CD8-positive, alpha-beta memory T cell (primary cell): ENCODE measurements around the gene ZRANB1. TPM values are rescaled to one million over a fixed set of nuclear protein-coding genes. Genes with fewer than 3 reads are reported as not detected.

Source experiments
- CTCF ChIA-PET: fragments of 350-600 bp; sonication (Branson Sonifier 250); formaldehyde crosslinking; loops from one replicate; lab custom pipeline; 2021; ENCODE audit warnings: antibody characterized with exemption; lab: Charles Lee
- POLR2A ChIA-PET: fragments of 350-600 bp; sonication (Branson Sonifier 250); formaldehyde crosslinking; loops from one replicate; lab custom pipeline; 2021; ENCODE audit warnings: antibody characterized with exemption; lab: Charles Lee
- DNase-seq, 5 donors: peaks; one replicate each; pipeline versions ENCODE4 v3.0.0 to v3.0.0-alpha.2; 2020 to 2022; ENCODE audit warnings: mixed read lengths in 1 of 5
- H3K27ac ChIP-seq: one replicate; pipeline ENCODE4 v1.7.0; 2013; ENCODE audit warnings: low read depth, mild to moderate bottlenecking, low read length, moderate library complexity
- H3K27me3 ChIP-seq: 2 replicates; pipeline ENCODE4 v1.7.0; 2013; ENCODE audit warnings: low read length, mild to moderate bottlenecking; ENCODE audit not compliant: insufficient read depth, poor library complexity, severe bottlenecking
- H3K36me3 ChIP-seq: 2 replicates; pipeline ENCODE4 v1.7.0; 2013; ENCODE audit warnings: mild to moderate bottlenecking, low read length, moderate library complexity; ENCODE audit not compliant: insufficient read depth
- H3K4me1 ChIP-seq: 2 replicates; pipeline ENCODE4 v1.7.0; 2013; ENCODE audit warnings: mild to moderate bottlenecking, low read length, moderate library complexity; ENCODE audit not compliant: insufficient read depth
- H3K4me3 ChIP-seq: 2 replicates; pipeline ENCODE4 v1.7.0; 2013; ENCODE audit warnings: mild to moderate bottlenecking, low read length
- H3K9me3 ChIP-seq: 2 replicates; pipeline ENCODE4 v1.7.0; 2013; ENCODE audit warnings: mild to moderate bottlenecking, low read length
- H3K27ac Mint-ChIP-seq, 8 donors: one replicate each; pipeline ENCODE4 v1.8.0; 2020 to 2021; ENCODE audit warnings: mixed read lengths in 8 of 8, mild to moderate bottlenecking in 6 of 8, inconsistent platforms in 3 of 8, moderate library complexity in 3 of 8
- H3K27me3 Mint-ChIP-seq, 2 donors: one replicate each; pipeline ENCODE4 v1.8.0; 2020 to 2021; ENCODE audit warnings: mixed read lengths in 2 of 2, mild to moderate bottlenecking in 1 of 2, moderate library complexity in 1 of 2
- H3K36me3 Mint-ChIP-seq, 3 donors: one replicate each; pipeline ENCODE4 v1.8.0; 2020 to 2021; ENCODE audit warnings: mixed read lengths in 3 of 3, inconsistent platforms in 1 of 3, mild to moderate bottlenecking in 1 of 3
- H3K4me1 Mint-ChIP-seq, 3 donors: one replicate each; pipeline ENCODE4 v1.8.0; 2020 to 2021; ENCODE audit warnings: mixed read lengths in 3 of 3, inconsistent platforms in 1 of 3, mild to moderate bottlenecking in 1 of 3
- H3K4me3 Mint-ChIP-seq, 7 donors: one replicate each; pipeline ENCODE4 v1.8.0; 2020 to 2021; ENCODE audit warnings: mixed read lengths in 7 of 7, mild to moderate bottlenecking in 6 of 7, moderate library complexity in 4 of 7, inconsistent platforms in 2 of 7
- H3K9me3 Mint-ChIP-seq, 5 donors: one replicate each; pipeline ENCODE4 v1.8.0; 2020 to 2022; ENCODE audit warnings: mixed read lengths in 5 of 5, mild to moderate bottlenecking in 3 of 5, moderate library complexity in 2 of 5, inconsistent platforms in 1 of 5
- polyA plus RNA-seq: library from polyadenylated mRNA; unstranded; fragments of 300-500 nt; fragmentation: Illumina TruSeq; gene quantifications from one replicate; pipeline ENCODE4 v1.2.3, GENCODE V29; 2021
- total RNA-seq, 2 experiments: library from RNA; stranded (reverse); gene quantifications; one replicate each; pipeline ENCODE4 v1.2.3, GENCODE V29; 2021

ZRANB1 gene
- total and polyA plus RNA-seq, 3 experiments from 2014 or later = 11.8 to 16.9 (median 16.7) TPM

DNA sequence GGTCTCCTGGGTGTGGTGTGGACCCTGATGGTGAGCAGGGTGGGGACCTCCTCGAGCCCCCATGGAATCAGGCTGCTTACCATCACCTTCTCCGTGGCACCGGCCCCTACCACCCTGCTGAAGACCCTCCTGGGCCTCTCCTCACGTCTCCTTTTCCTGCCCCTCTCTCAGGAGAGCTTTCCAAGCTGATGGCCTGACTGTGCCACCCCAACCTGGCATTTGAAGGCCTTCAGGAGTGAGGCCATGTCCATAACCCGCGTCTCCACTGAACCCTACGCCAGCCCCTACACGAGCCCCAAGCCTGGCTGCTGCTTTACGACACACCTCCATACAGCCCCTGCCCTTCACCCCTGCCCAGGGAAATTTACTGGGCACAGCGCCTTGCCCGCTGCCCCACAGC, 55.4 kb downstream of the ZRANB1 start:
- Mint-ChIP-seq H3K4me3 (no peak overlapping the region), H3K9me3 (no peaks in the 10 kb centered on the region), H3K36me3 (no peaks in the 10 kb centered on the region), H3K27me3 (peaks cover 0 to 7% of the 10 kb centered on the region in 2 donors), H3K27ac (no peak overlapping the region), H3K4me1 (no peaks in the 10 kb centered on the region)
- Histone ChIP-seq H3K9me3 (no peaks in the 10 kb centered on the region), H3K27ac (no peak overlapping the region), H3K4me3 (no peak overlapping the region), H3K27me3 (no peaks in the 10 kb centered on the region), H3K36me3 (no peaks in the 10 kb centered on the region), H3K4me1 (no peaks in the 10 kb centered on the region)
- DNase-seq = no peak
- POLR2A ChIA-PET = no interaction called here
- CTCF ChIA-PET = no interaction called here

DNA sequence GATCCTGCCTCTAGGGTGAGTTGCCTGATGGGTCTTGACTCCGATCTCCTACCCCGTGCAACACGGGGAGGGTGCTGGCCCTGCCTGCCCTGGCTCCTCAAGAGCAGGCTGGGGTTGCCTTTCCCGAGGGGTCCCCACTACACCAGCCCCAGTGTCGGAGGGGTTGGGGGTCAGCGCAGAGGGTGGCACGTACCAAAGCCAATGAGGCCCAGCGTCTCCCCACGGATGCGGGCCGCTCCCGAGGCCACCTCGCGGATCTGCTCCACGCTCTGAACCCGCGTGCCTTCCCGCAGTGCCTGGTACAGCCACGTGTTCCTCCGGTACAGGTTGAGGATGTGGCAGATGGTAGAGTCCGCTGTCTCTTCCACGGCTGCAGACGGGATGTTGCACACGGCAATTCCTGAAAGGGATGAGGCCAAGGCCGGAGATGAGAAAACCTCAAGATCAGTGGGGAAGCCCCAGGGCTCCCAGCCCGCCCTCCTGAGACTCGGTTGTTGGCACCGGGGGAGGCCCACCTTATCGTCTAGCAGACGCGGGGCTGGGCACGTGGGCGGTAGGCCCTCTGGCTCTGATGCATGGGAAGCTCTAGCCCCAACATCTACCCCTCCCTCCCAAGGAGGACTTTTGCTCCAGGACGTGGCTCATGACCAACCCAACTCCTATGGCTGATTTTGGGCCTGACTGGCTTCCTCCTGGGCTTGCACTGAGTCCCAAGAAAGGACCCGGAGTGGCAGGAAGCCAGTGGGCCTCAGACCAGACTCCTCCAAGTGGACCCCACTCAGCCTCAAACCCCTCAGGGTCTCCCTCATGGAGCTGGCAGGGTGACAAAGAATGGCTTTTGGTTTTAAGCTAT, 56.1 kb downstream of the ZRANB1 start:
- Mint-ChIP-seq H3K4me3 (no peak overlapping the region), H3K4me1 (no peaks in the 10 kb centered on the region), H3K27ac (no peak overlapping the region), H3K9me3 (no peaks in the 10 kb centered on the region), H3K27me3 (peaks cover 0 to 7% of the 10 kb centered on the region in 2 donors), H3K36me3 (no peaks in the 10 kb centered on the region)
- no peaks in the 10 kb centered on the region for H3K4me1 ChIP-seq
- H3K27me3 ChIP-seq = no peaks in the 10 kb centered on the region
- H3K27ac ChIP-seq = no peak overlapping the region
- H3K4me3 ChIP-seq = no peak overlapping the region
- no peaks in the 10 kb centered on the region for H3K36me3 ChIP-seq
- ChIA-PET POLR2A (no interaction called here), CTCF (no interaction called here)
- no peak for DNase-seq
- H3K9me3 ChIP-seq = no peaks in the 10 kb centered on the region

DNA sequence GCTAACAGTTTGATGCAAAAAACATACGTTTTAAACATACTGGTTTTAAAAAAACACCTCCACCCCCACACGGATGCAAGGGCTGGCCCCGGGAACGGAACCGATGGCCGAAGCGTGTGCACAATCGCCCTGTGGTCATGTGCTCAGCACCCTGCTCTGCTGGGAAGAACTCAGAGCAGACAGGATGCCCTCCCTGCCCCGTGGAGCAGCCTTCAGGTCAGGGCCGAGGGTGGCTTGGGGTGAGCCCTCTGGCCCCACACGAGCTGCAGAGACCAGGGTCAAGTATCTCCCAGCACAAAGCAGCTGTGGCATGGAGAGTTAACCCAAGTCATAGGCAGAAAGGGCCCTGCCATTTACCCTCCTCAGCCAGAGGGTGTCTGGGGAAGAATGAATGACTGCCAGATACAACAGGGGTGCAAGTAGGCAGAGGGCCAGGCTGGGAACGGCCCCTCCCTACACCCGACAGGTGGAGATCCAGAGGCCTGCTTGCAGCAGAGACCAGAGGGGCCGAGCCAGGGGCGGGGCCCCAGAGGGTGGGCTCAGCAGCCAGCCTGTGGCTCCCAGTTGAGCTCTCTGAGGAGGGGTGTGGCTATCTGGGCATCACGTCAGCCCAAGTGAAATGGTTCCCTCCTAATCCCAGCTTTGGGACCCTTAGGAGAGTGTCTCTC, 56.8 kb downstream of the ZRANB1 start:
- no peak overlapping the region for H3K4me3 ChIP-seq
- H3K9me3 Mint-ChIP-seq = no peaks in the 10 kb centered on the region
- no peak for DNase-seq
- H3K27ac Mint-ChIP-seq = no peak overlapping the region
- H3K4me1 ChIP-seq = no peaks in the 10 kb centered on the region
- no peaks in the 10 kb centered on the region for H3K9me3 ChIP-seq
- H3K36me3 ChIP-seq = no peaks in the 10 kb centered on the region
- no peaks in the 10 kb centered on the region for H3K27me3 ChIP-seq
- H3K4me1 Mint-ChIP-seq = no peaks in the 10 kb centered on the region
- peaks cover 0 to 7% of the 10 kb centered on the region in 2 donors for H3K27me3 Mint-ChIP-seq
- H3K27ac ChIP-seq = no peak overlapping the region
- ChIA-PET CTCF (interaction anchor here (0.7 kb wide), 1 partner anchor 9 kb away, joined by 3 read pairs; no protein-coding TSS in a partner anchor), POLR2A (no interaction called here)
- H3K4me3 Mint-ChIP-seq = no peak overlapping the region
- H3K36me3 Mint-ChIP-seq = no peaks in the 10 kb centered on the region

DNA sequence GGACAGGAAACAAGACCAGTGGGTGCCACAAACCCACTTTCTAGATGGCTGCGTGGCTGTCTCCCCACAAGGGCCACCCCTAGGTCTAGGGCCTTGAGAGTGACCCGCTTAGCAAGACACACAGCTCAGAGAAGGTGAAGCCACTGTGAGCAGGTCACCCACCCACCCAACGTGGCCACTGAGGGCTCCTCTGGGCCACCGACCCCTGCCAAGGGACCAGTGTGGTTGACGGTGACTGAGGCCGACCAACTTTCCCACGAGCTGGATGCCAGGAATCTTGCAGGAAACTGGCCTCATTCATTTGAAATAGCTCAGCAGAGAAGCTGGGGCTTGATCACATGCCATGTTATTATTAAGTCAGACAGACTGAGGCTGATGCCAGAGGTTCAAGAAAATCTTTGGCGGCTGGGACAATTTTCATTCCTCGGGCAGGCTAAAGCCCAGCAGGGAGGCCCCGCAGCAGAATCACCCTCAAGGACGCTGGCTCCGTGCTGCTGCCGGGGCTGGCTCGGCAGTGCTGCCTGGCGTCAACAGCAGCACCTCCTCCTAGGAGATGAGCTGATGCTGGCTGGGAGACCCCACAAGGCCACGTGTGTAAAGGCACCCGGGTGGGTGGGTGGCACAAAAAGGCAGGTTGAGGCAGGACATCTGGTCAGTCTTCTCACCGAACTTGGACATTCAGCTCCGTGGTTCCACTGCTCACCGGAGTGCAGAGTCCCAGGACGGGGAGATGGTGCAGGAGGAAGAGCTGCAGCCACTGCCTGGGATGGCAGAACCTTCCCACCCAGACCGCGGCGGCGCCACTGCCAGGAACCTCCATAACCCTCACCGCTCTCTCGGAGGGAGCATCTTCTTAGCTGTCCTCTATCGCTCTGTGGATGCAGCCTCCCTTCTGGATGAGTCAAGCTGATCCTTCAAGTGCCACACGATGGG, 57.8 kb downstream of the ZRANB1 start:
- Mint-ChIP-seq H3K9me3 (no peaks in the 10 kb centered on the region), H3K4me1 (no peaks in the 10 kb centered on the region), H3K27me3 (peaks cover 0 to 4% of the 10 kb centered on the region in 2 donors), H3K4me3 (no peak overlapping the region), H3K36me3 (no peaks in the 10 kb centered on the region), H3K27ac (no peak overlapping the region)
- Histone ChIP-seq H3K27me3 (no peaks in the 10 kb centered on the region), H3K27ac (no peak overlapping the region), H3K4me1 (no peaks in the 10 kb centered on the region), H3K36me3 (no peaks in the 10 kb centered on the region), H3K4me3 (no peak overlapping the region), H3K9me3 (no peaks in the 10 kb centered on the region)
- ChIA-PET CTCF (interaction anchor here (0.7 kb wide), 1 partner anchor 8 kb away, joined by 3 read pairs; no protein-coding TSS in a partner anchor), POLR2A (no interaction called here)
- DNase-seq = no peak

DNA sequence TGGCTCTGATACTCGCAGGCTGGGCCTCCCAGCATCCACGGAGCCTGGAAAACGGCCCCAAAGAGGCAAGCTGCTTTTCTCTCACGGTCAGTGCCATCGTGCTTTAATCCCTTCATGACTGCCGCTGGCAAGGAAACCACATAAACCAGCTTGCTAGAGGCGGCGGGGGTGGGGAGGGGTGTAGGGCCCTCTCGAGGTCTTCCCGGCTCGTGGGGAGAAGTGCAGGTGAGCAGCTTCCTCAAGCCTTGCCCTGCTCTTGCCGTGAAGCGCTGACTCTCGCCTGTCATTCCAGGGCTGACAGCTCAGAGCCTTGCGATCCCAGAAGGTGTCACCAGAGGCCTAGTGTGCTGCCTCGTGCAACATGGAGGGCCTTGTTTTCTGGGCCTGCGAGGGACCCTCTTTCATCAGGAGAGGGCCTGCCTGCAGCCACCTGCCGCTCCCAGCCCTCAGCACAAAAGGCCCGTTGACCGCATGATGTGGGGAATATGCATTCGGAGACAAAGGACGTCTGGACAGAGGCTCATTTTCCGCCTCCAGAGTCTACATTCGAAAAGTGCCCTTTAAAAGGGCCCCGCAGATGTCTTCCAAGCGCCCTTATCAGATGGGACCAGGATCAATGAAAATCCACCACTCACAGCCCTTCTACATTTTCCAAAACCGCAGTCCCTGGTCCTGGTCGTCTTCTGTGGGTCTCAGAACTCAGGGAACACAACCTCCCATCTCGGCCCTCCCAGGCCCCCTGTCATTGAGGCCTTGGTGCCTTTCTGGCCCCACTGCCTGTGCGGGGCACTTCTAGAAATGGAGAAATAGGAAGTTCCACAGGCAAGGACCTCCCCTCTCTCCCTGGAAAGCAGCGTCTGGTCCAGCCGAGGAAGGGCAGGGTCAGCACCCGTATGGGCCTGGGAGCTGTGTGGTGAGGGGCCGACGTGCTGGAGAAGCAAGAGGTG, 58.7 kb downstream of the ZRANB1 start:
- no peak for DNase-seq
- CTCF ChIA-PET = no interaction called here
- no peaks in the 10 kb centered on the region for H3K9me3 Mint-ChIP-seq
- H3K4me3 ChIP-seq = no peak overlapping the region
- no peaks in the 10 kb centered on the region for H3K27me3 ChIP-seq
- peaks cover 0 to 4% of the 10 kb centered on the region in 2 donors for H3K27me3 Mint-ChIP-seq
- POLR2A ChIA-PET = no interaction called here
- no peak overlapping the region for H3K27ac Mint-ChIP-seq
- H3K9me3 ChIP-seq = no peaks in the 10 kb centered on the region
- H3K4me1 ChIP-seq = no peaks in the 10 kb centered on the region
- H3K36me3 Mint-ChIP-seq = no peaks in the 10 kb centered on the region
- H3K27ac ChIP-seq = no peak overlapping the region
- no peaks in the 10 kb centered on the region for H3K4me1 Mint-ChIP-seq
- no peaks in the 10 kb centered on the region for H3K36me3 ChIP-seq
- H3K4me3 Mint-ChIP-seq = no peak overlapping the region

DNA sequence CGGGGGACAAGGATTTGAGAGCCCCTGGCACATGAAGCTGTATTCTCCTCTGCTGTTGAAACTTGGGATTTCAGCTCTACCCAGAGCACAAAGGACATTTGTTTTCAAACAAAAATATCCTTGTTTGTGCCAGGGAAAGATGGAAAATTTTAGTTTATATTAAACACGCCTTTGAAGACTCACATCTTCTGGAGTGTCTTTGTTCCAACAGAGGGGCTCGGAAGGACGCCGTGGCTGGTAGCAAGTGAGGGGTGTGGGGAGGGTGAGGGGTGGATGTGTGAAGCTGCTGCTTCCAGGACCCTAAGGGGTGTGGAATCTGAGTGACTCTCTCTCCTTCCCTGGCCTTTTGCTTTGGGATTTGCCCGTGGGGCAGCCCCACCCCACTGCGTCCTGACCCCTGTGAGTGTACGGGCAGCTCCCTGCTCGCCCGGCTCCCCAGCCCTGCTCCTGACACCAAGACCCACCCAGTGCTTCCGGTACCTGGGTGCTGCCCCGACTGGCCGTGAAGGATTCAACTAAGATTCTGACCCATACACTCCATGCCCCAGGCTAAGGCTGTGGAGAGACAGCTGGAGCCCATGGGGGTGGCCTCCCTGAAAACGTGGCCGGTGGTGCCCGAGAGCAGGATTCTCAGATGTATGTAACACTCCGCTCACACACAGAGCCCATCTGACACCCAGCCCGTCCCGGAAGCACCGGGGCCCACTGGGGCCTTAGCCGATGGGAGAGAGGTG, 59.6 kb downstream of the ZRANB1 start:
- H3K4me3 Mint-ChIP-seq = no peak overlapping the region
- CTCF ChIA-PET = interaction anchor here (1.4 kb wide), 1 partner anchor 9 kb away, joined by 5 read pairs; no protein-coding TSS in a partner anchor
- no peak overlapping the region for H3K27ac Mint-ChIP-seq

DNA sequence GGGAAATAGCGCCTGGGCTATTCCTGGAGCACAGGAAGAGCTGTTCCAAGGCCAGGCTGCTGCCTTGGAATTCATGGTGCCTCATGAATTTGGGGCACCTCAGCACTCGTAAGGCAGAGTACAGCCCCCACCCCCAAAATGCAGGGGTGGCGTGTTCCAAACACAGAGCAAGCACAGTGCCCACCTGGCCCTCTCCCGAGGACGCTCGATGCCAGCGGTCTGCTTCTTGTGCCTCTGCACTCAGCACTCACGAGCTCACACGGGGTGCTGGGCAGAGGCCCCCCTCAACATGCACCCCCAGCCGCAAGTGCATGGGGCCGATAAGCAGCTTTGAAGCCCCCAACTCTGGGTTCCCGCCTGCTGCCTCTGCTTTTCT, 60.1 kb downstream of the ZRANB1 start:
- no peak overlapping the region for H3K27ac Mint-ChIP-seq
- H3K4me3 Mint-ChIP-seq = no peak overlapping the region
- peaks cover 0 to 4% of the 10 kb centered on the region in 2 donors for H3K27me3 Mint-ChIP-seq
- H3K4me3 ChIP-seq = no peak overlapping the region
- no peaks in the 10 kb centered on the region for H3K9me3 Mint-ChIP-seq
- H3K4me1 ChIP-seq = no peaks in the 10 kb centered on the region
- H3K36me3 Mint-ChIP-seq = no peaks in the 10 kb centered on the region
- no peak overlapping the region for H3K27ac ChIP-seq
- H3K36me3 ChIP-seq = no peaks in the 10 kb centered on the region
- H3K27me3 ChIP-seq = no peaks in the 10 kb centered on the region
- no peaks in the 10 kb centered on the region for H3K9me3 ChIP-seq
- H3K4me1 Mint-ChIP-seq = no peaks in the 10 kb centered on the region
- DNase-seq = no peak
- CTCF ChIA-PET = interaction anchor here (1.4 kb wide), 1 partner anchor 10 kb away, joined by 5 read pairs; no protein-coding TSS in a partner anchor
- POLR2A ChIA-PET = no interaction called here

More for the DNA sequence above, 59.6 kb downstream of the ZRANB1 start:
- H3K9me3 Mint-ChIP-seq = no peaks in the 10 kb centered on the region
- no peaks in the 10 kb centered on the region for H3K9me3 ChIP-seq
- H3K4me3 ChIP-seq = no peak overlapping the region
- H3K4me1 ChIP-seq = no peaks in the 10 kb centered on the region
- no peaks in the 10 kb centered on the region for H3K36me3 Mint-ChIP-seq
- POLR2A ChIA-PET = no interaction called here
- no peak overlapping the region for H3K27ac ChIP-seq
- peaks cover 0 to 4% of the 10 kb centered on the region in 2 donors for H3K27me3 Mint-ChIP-seq
- H3K27me3 ChIP-seq = no peaks in the 10 kb centered on the region
- DNase-seq = no peak
- no peaks in the 10 kb centered on the region for H3K36me3 ChIP-seq
- no peaks in the 10 kb centered on the region for H3K4me1 Mint-ChIP-seq
